Mesendoderm (in vitro differentiated cells): ENCODE measurements around the gene ITFG1.
"Not testable (repeated sequence)": the region's sequence is repeated elsewhere in the genome, so short reads cannot be mapped to it uniquely, and the experiment has no call there.

Experiments used
- DNase-seq: peaks from one replicate; pipeline ENCODE4 v3.0.0; 2013
- H2AK5ac ChIP-seq: 2 replicates; pipeline ENCODE4 v1.6.1; 2013; ENCODE audit warnings: low read length, inconsistent platforms
- H2BK120ac ChIP-seq: 2 replicates; pipeline ENCODE4 v1.6.1; 2013; ENCODE audit warnings: low read depth, mild to moderate bottlenecking, low read length, moderate library complexity, mixed read lengths
- H2BK15ac ChIP-seq: replicated peaks from 2 replicates; pipeline ENCODE4 v1.6.1; 2013; ENCODE audit warnings: low read depth, mild to moderate bottlenecking, moderate library complexity
- H2BK5ac ChIP-seq: 2 replicates; pipeline ENCODE4 v1.6.1; 2013; ENCODE audit warnings: low read length, inconsistent platforms
- H3K18ac ChIP-seq: 2 replicates; pipeline ENCODE4 v1.6.1; 2013; ENCODE audit warnings: mild to moderate bottlenecking, low read length, mixed read lengths
- H3K23ac ChIP-seq: one replicate; pipeline ENCODE4 v1.6.1; 2013; ENCODE audit warnings: low read length
- H3K27ac ChIP-seq: 2 replicates; pipeline ENCODE4 v1.5.1; 2013; ENCODE audit warnings: low read depth, mild to moderate bottlenecking, inconsistent platforms, low read length, moderate library complexity
- H3K27me3 ChIP-seq: 2 replicates; pipeline ENCODE4 v1.6.1; 2013; ENCODE audit warnings: low read length, control low read depth, mild to moderate bottlenecking, inconsistent platforms; ENCODE audit not compliant: insufficient read depth, poor library complexity
- H3K36me3 ChIP-seq: 2 replicates; pipeline ENCODE4 v1.6.1; 2013; ENCODE audit warnings: low read length, inconsistent platforms; ENCODE audit not compliant: control insufficient read depth, insufficient read depth
- H3K4ac ChIP-seq: one replicate; pipeline ENCODE4 v1.6.1; 2013; ENCODE audit warnings: low read depth, mild to moderate bottlenecking, low read length, moderate library complexity
- H3K4me1 ChIP-seq: 2 replicates; pipeline ENCODE4 v1.6.1; 2013; ENCODE audit warnings: low read depth, low read length, inconsistent platforms; ENCODE audit not compliant: control insufficient read depth
- H3K4me2 ChIP-seq: 2 replicates; pipeline ENCODE4 v1.6.1; 2013; ENCODE audit warnings: low read length
- H3K4me3 ChIP-seq: 2 replicates; pipeline ENCODE4 v1.5.1; 2013; ENCODE audit warnings: mild to moderate bottlenecking, low read length
- H3K56ac ChIP-seq: one replicate; pipeline ENCODE4 v1.6.1; 2013; ENCODE audit warnings: low read length
- H3K79me1 ChIP-seq: 2 replicates; pipeline ENCODE4 v1.6.1; 2013; ENCODE audit warnings: low read length, inconsistent platforms
- H3K79me2 ChIP-seq: 2 replicates; pipeline ENCODE4 v1.6.1; 2013; ENCODE audit warnings: mild to moderate bottlenecking, low read length; ENCODE audit not compliant: control insufficient read depth, insufficient read depth
- H3K9ac ChIP-seq: 2 replicates; pipeline ENCODE4 v1.6.1; 2013; ENCODE audit warnings: low read length, inconsistent platforms
- H4K5ac ChIP-seq: one replicate; pipeline ENCODE4 v1.6.1; 2013; ENCODE audit warnings: low read length
- H4K8ac ChIP-seq: one replicate; pipeline ENCODE4 v1.6.1; 2013; ENCODE audit warnings: low read depth, mild to moderate bottlenecking, control low read depth, low read length, moderate library complexity
- WGBS: extraction: QIAGEN DNeasy Blood & Tissue Kit; methylation state at CpG from one replicate; pipeline ENCODE4 v1.1.7; 2013; ENCODE audit warnings: low lambda C conversion rate, missing lambda C conversion rate; ENCODE audit not compliant: insufficient coverage; ENCODE audit errors: extremely low coverage; 5-methylcytosine and 5-hydroxymethylcytosine counted together

ITFG1 gene

DNA sequence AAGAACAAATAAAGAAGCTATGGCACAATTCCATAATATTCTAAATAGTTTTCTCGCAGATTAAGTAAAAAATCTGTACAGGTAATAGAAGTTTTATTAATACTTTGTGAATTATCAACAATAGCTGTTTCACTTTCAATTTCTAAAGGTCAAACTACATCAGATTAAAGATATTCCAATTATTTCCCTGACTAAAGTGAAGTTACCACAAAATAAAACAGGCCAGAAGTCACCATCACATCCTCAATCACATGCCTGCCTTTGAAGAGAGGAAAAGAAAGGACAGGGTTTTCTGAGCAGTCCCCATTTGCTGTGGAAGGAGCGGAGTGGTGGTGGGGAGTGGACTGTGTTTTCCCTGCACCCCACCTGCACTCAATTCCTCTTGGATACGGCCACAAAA lies 11.1 kb downstream of the ITFG1 start:
- H3K18ac ChIP-seq, result no peak overlapping the region
- H3K4ac ChIP-seq, result no peak overlapping the region
- no peak overlapping the region for H2AK5ac ChIP-seq
- H3K27ac ChIP-seq, result no peak overlapping the region
- H3K4me2 ChIP-seq, result no peak overlapping the region
- H3K27me3 ChIP-seq, result no peaks in the 10 kb centered on the region
- no peaks in the 10 kb centered on the region for H3K4me1 ChIP-seq
- H3K23ac ChIP-seq, result no peak overlapping the region
- H3K9ac ChIP-seq, result no peak overlapping the region
- no peak overlapping the region for H3K56ac ChIP-seq
- no peak overlapping the region for H3K4me3 ChIP-seq
- no peak overlapping the region for H2BK5ac ChIP-seq
- H2BK120ac ChIP-seq, result no peak overlapping the region
- no peak overlapping the region for H4K5ac ChIP-seq
- H3K79me2 ChIP-seq, result no peaks in the 10 kb centered on the region
- no peaks in the 10 kb centered on the region for H3K36me3 ChIP-seq
- H4K8ac ChIP-seq, result no peak overlapping the region
- no CpG with 5 or more reads among the region's 3 CpGs for WGBS
- DNase-seq, result no peak
- no peaks in the 10 kb centered on the region for H3K79me1 ChIP-seq
- H2BK15ac ChIP-seq, result no peak overlapping the region

DNA sequence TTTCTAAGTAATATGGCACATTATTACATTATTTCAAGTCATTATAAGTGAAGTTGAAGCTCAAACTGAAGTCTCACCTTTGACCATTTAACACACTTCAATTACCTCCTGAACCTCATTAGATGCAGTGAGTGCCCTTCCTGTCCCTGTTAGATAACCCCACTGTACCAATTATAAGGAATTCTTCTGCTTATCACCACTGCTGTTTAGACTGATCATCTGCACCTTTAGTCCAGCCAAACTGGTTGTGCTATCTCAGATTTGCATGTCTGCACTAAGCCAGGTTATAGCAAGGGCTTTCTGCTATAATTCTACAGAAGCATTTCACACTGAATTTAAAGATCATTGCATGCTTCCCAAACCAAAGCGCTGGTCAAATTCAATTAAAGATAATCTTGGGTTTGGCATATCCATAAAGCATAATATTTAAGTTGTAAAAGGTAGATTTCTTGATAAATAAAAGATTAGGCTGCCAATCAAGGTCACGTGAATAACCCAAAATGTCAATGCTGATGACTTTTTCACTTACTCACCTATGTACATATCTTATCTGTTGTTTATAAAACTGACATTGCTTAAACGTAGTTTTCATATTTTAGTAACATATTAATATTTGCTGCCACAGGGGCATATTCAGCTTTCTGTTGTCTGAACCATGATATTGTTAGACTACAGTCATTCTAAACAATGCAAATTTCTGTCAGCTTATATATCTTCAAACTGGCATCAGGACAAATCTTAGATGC lies 11.9 kb downstream of the ITFG1 start:
- Histone ChIP-seq H2BK5ac (no peak overlapping the region), H2BK120ac (no peak overlapping the region), H3K56ac (no peak overlapping the region), H2AK5ac (no peak overlapping the region), H3K18ac (no peak overlapping the region), H4K5ac (no peak overlapping the region), H3K36me3 (no peaks in the 10 kb centered on the region), H2BK15ac (no peak overlapping the region), H3K9ac (no peak overlapping the region), H3K23ac (no peak overlapping the region), H3K79me2 (no peaks in the 10 kb centered on the region), H3K27ac (no peak overlapping the region), H3K4ac (no peak overlapping the region), H3K27me3 (no peaks in the 10 kb centered on the region), H3K79me1 (no peaks in the 10 kb centered on the region), H3K4me2 (no peak overlapping the region), H4K8ac (no peak overlapping the region), H3K4me1 (no peaks in the 10 kb centered on the region), H3K4me3 (no peak overlapping the region)
- no peak for DNase-seq
- no CpG with 5 or more reads among the region's 3 CpGs for WGBS

DNA sequence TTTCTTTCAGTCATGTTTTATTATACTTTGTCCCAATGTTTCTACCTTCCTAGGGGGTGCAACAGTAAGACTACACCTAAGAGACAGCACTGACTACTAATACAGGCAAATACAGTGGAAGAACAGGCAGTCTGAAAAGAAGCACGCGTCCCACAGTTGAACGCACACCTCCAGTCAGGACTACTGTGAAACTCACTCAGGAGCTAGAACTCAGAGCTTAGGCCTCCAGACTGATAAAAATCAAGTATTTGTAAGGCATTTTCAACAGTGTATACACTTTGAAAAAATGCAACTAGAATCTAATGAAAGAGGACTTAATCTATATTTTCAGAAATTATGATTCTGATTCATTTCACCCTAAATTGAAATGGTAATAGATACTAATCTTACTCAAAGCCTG lies 14.4 kb downstream of the ITFG1 start:
- no peak overlapping the region for H4K5ac ChIP-seq
- no peak overlapping the region for H2AK5ac ChIP-seq
- H2BK15ac ChIP-seq, result no peak overlapping the region
- H3K4me3 ChIP-seq, result no peak overlapping the region
- no peak overlapping the region for H2BK120ac ChIP-seq
- no CpG with 5 or more reads among the region's 3 CpGs for WGBS
- H3K27me3 ChIP-seq, result no peaks in the 10 kb centered on the region
- H3K9ac ChIP-seq, result no peak overlapping the region
- H3K79me1 ChIP-seq, result no peaks in the 10 kb centered on the region
- H3K36me3 ChIP-seq, result no peaks in the 10 kb centered on the region
- no peak for DNase-seq
- H3K4me1 ChIP-seq, result no peaks in the 10 kb centered on the region
- H3K56ac ChIP-seq, result no peak overlapping the region
- H3K79me2 ChIP-seq, result no peaks in the 10 kb centered on the region
- no peak overlapping the region for H2BK5ac ChIP-seq
- H3K27ac ChIP-seq, result no peak overlapping the region
- no peak overlapping the region for H3K4me2 ChIP-seq
- H4K8ac ChIP-seq, result no peak overlapping the region
- no peak overlapping the region for H3K23ac ChIP-seq
- H3K18ac ChIP-seq, result no peak overlapping the region
- H3K4ac ChIP-seq, result no peak overlapping the region

DNA sequence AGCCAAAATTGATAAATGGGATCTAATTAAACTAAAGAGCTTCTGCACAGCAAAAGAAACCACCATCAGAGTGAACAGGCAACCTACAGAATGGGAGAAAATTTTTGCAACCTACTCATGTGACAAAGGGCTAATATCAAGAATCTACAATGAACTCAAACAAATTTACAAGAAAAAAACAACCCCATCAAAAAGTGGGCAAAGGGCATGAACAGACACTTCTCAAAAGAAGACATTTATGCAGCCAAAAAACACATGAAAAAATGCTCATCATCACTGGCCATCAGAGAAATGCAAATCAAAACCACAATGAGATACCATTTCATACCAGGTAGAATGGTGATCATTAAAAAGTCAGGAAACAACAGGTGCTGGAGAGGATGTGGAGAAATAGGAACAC lies 18.0 kb downstream of the ITFG1 start:
- H2BK5ac ChIP-seq, H3K4me1 ChIP-seq, H3K4me3 ChIP-seq, H3K27ac ChIP-seq, DNase-seq, H3K23ac ChIP-seq, H2BK120ac ChIP-seq, H3K9ac ChIP-seq, H3K4me2 ChIP-seq, H2BK15ac ChIP-seq, H3K79me2 ChIP-seq, H4K8ac ChIP-seq, H3K18ac ChIP-seq, H3K79me1 ChIP-seq, H3K27me3 ChIP-seq, H3K4ac ChIP-seq, H4K5ac ChIP-seq, H2AK5ac ChIP-seq, H3K36me3 ChIP-seq, H3K56ac ChIP-seq: not testable (repeated sequence)

DNA sequence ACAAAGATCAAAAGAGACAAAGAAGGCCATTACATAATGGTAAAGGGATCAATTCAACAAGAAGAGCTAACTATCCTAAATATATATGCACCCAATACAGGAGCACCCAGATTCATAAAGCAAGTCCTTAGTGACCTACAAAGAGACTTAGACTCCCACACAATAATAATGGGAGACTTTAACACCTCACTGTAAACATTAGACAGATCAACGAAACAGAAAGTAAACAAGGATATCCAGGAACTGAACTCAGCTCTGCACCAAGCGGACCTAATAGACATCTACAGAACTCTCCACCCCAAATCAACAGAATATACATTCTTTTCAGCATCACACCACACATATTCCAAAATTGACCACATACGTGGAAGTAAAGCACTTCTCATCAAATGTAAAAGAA lies 20.8 kb downstream of the ITFG1 start:
- not testable (repeated sequence) for DNase-seq, H3K79me2 ChIP-seq, H4K8ac ChIP-seq, H3K4me3 ChIP-seq, H3K23ac ChIP-seq, H3K27ac ChIP-seq, H3K4me2 ChIP-seq, H3K27me3 ChIP-seq, H4K5ac ChIP-seq, H3K4me1 ChIP-seq, H3K4ac ChIP-seq, H2BK120ac ChIP-seq, H3K56ac ChIP-seq, H3K36me3 ChIP-seq, H2AK5ac ChIP-seq, H3K9ac ChIP-seq, H2BK15ac ChIP-seq, H2BK5ac ChIP-seq, H3K79me1 ChIP-seq, H3K18ac ChIP-seq
- no CpG with 5 or more reads among the region's 3 CpGs for WGBS

DNA sequence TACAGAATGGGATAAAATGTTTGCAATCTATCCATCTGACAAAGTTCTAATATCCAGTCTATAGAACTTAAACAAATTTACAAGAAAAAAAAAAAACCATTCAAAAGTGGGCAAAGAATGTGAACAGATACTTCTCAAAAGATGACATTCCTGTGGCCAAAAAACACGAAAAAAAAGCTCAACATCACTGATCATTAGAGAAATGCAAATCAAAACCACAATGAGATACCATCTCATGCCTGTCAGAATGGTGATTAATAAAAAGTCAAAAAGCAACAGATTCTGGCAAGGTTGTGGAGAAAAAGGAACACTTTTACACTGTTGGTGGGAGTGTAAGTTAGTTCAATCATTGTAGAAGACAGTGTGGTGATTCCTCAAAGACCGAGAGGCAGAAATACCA lies 26.6 kb downstream of the ITFG1 start:
- not testable (repeated sequence) for H4K5ac ChIP-seq, H2BK5ac ChIP-seq, H3K4me1 ChIP-seq, H3K27me3 ChIP-seq, H3K56ac ChIP-seq, H3K4me2 ChIP-seq, H3K27ac ChIP-seq, H3K9ac ChIP-seq, H3K79me1 ChIP-seq, H3K4me3 ChIP-seq, H3K23ac ChIP-seq, H2AK5ac ChIP-seq, H4K8ac ChIP-seq, H3K36me3 ChIP-seq, H2BK120ac ChIP-seq, H2BK15ac ChIP-seq, H3K4ac ChIP-seq, H3K79me2 ChIP-seq, DNase-seq, H3K18ac ChIP-seq
- WGBS, result no CpG with 5 or more reads among the region's 2 CpGs
